ENCODE data around the gene ZNF385B.

ZNF385B gene

GRCh38 chr2:179533875-179534274 lies 327.5 kb downstream of the ZNF385B start:
- DNase-seq: no peak
- no peaks in the 10 kb centered on the region for H3K79me2 ChIP-seq (ENCODE audit: control insufficient read depth, insufficient read depth, low read length)

GRCh38 chr2:179532863-179533278 lies 328.5 kb downstream of the ZNF385B start:
- Histone ChIP-seq H2BK15ac (replicated peaks; ENCODE audit: low read depth) (no peak overlapping the region), H3K79me1 (ENCODE audit: low read length) (no peaks in the 10 kb centered on the region), H3K56ac (ENCODE audit: low read length) (no peak overlapping the region), H3K23ac (ENCODE audit: low read length) (no peak overlapping the region), H2AK5ac (ENCODE audit: low read length) (no peak overlapping the region), H3K79me2 (ENCODE audit: control insufficient read depth, insufficient read depth, low read length) (no peaks in the 10 kb centered on the region), H3K4me3 (ENCODE audit: low read length) (no peak overlapping the region), H3K18ac (ENCODE audit: low read length) (no peak overlapping the region), H4K8ac (ENCODE audit: low read depth, low read length) (no peak overlapping the region), H3K9ac (ENCODE audit: low read length) (no peak overlapping the region), H2BK5ac (ENCODE audit: low read length) (no peak overlapping the region), H3K4me1 (ENCODE audit: control insufficient read depth, low read depth, low read length) (no peaks in the 10 kb centered on the region), H3K4ac (ENCODE audit: low read depth, low read length) (no peak overlapping the region), H3K36me3 (ENCODE audit: control insufficient read depth, insufficient read depth, low read length) (no peaks in the 10 kb centered on the region), H3K27me3 (ENCODE audit: insufficient read depth, low read length, poor library complexity) (no peaks in the 10 kb centered on the region), H2BK120ac (ENCODE audit: low read depth, low read length) (no peak overlapping the region), H3K4me2 (ENCODE audit: low read length) (no peak overlapping the region), H3K27ac (ENCODE audit: low read depth, low read length) (no peak overlapping the region), H4K5ac (ENCODE audit: low read length) (no peak overlapping the region)
- no peak for DNase-seq
- no CpG with 5 or more reads among the region's 2 CpGs for WGBS (ENCODE audit: extremely low coverage, insufficient coverage, low lambda C conversion rate)

More at GRCh38 chr2:179533875-179534274, 327.5 kb downstream of the ZNF385B start:
- no CpG with 5 or more reads among the region's 1 CpG for WGBS (ENCODE audit: extremely low coverage, insufficient coverage, low lambda C conversion rate)
- H3K4me1 ChIP-seq (ENCODE audit: control insufficient read depth, low read depth, low read length): no peaks in the 10 kb centered on the region
- H3K4me2 ChIP-seq (ENCODE audit: low read length): no peak overlapping the region
- no peak overlapping the region for H3K27ac ChIP-seq (ENCODE audit: low read depth, low read length)
- no peaks in the 10 kb centered on the region for H3K27me3 ChIP-seq (ENCODE audit: insufficient read depth, low read length, poor library complexity)
- H3K79me1 ChIP-seq (ENCODE audit: low read length): no peaks in the 10 kb centered on the region
- H2BK5ac ChIP-seq (ENCODE audit: low read length): no peak overlapping the region
- no peak overlapping the region for H3K23ac ChIP-seq (ENCODE audit: low read length)
- no peak overlapping the region for H3K4ac ChIP-seq (ENCODE audit: low read depth, low read length)
- no peak overlapping the region for H4K5ac ChIP-seq (ENCODE audit: low read length)
- H3K9ac ChIP-seq (ENCODE audit: low read length): no peak overlapping the region
- H2AK5ac ChIP-seq (ENCODE audit: low read length): no peak overlapping the region
- H3K36me3 ChIP-seq (ENCODE audit: control insufficient read depth, insufficient read depth, low read length): no peaks in the 10 kb centered on the region
- no peak overlapping the region for H3K4me3 ChIP-seq (ENCODE audit: low read length)
- H3K56ac ChIP-seq (ENCODE audit: low read length): no peak overlapping the region
- no peak overlapping the region for H3K18ac ChIP-seq (ENCODE audit: low read length)
- H2BK15ac ChIP-seq (replicated peaks; ENCODE audit: low read depth): no peak overlapping the region
- no peak overlapping the region for H2BK120ac ChIP-seq (ENCODE audit: low read depth, low read length)
- H4K8ac ChIP-seq (ENCODE audit: low read depth, low read length): no peak overlapping the region

DNA sequence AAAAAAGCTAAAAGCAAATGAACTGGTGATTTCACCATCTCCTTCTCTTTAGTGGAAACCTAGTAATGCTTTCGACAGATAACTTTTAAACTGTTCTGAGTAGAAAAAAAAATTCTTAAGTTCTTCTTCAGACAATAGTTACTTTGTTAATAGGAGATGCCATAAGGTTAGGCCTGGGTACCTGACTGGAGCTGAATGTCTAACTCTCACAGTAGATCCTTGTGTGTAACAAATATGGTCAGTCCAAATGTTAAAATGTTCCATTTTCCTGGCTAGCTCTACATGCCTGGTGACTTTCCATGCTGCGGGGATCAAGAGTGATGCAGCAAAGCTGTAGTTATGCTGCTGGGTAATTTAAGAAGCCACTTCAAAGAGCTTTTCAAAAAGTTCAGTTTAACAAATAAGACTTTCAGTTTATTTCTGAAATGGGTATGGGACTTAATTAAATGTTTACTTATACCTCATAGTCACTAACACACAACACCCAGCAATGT lies 332.8 kb downstream of the ZNF385B start:
- Histone ChIP-seq H3K23ac (ENCODE audit: low read length) (no peak overlapping the region), H3K27me3 (ENCODE audit: insufficient read depth, low read length, poor library complexity) (no peaks in the 10 kb centered on the region), H4K8ac (ENCODE audit: low read depth, low read length) (no peak overlapping the region), H3K4me1 (ENCODE audit: control insufficient read depth, low read depth, low read length) (no peaks in the 10 kb centered on the region), H3K27ac (ENCODE audit: low read depth, low read length) (no peak overlapping the region), H3K9ac (ENCODE audit: low read length) (no peak overlapping the region), H3K4ac (ENCODE audit: low read depth, low read length) (no peak overlapping the region), H3K18ac (ENCODE audit: low read length) (no peak overlapping the region), H2BK15ac (replicated peaks; ENCODE audit: low read depth) (no peak overlapping the region), H2BK5ac (ENCODE audit: low read length) (no peak overlapping the region), H3K4me2 (ENCODE audit: low read length) (no peak overlapping the region), H2AK5ac (ENCODE audit: low read length) (no peak overlapping the region), H3K4me3 (ENCODE audit: low read length) (no peak overlapping the region), H4K5ac (ENCODE audit: low read length) (no peak overlapping the region), H2BK120ac (ENCODE audit: low read depth, low read length) (no peak overlapping the region), H3K79me2 (ENCODE audit: control insufficient read depth, insufficient read depth, low read length) (no peaks in the 10 kb centered on the region), H3K36me3 (ENCODE audit: control insufficient read depth, insufficient read depth, low read length) (no peaks in the 10 kb centered on the region), H3K79me1 (ENCODE audit: low read length) (no peaks in the 10 kb centered on the region), H3K56ac (ENCODE audit: low read length) (no peak overlapping the region)
- DNase-seq: no peak
- WGBS (ENCODE audit: extremely low coverage, insufficient coverage, low lambda C conversion rate): no CpG with 5 or more reads among the region's 2 CpGs

GRCh38 chr2:179525340-179525739 lies 336.1 kb downstream of the ZNF385B start:
- H2BK15ac ChIP-seq (replicated peaks; ENCODE audit: low read depth): no peak overlapping the region
- no peaks in the 10 kb centered on the region for H3K79me1 ChIP-seq (ENCODE audit: low read length)
- no CpG with 5 or more reads among the region's 3 CpGs for WGBS (ENCODE audit: extremely low coverage, insufficient coverage, low lambda C conversion rate)
- H2AK5ac ChIP-seq (ENCODE audit: low read length): no peak overlapping the region
- no peak overlapping the region for H3K9ac ChIP-seq (ENCODE audit: low read length)
- H4K5ac ChIP-seq (ENCODE audit: low read length): no peak overlapping the region
- no peak overlapping the region for H3K4ac ChIP-seq (ENCODE audit: low read depth, low read length)
- no peak overlapping the region for H2BK120ac ChIP-seq (ENCODE audit: low read depth, low read length)
- H3K4me2 ChIP-seq (ENCODE audit: low read length): no peak overlapping the region
- no peak overlapping the region for H3K4me3 ChIP-seq (ENCODE audit: low read length)
- no peaks in the 10 kb centered on the region for H3K36me3 ChIP-seq (ENCODE audit: control insufficient read depth, insufficient read depth, low read length)
- no peak for DNase-seq
- H4K8ac ChIP-seq (ENCODE audit: low read depth, low read length): no peak overlapping the region
- H3K4me1 ChIP-seq (ENCODE audit: control insufficient read depth, low read depth, low read length): no peaks in the 10 kb centered on the region
- H3K79me2 ChIP-seq (ENCODE audit: control insufficient read depth, insufficient read depth, low read length): no peaks in the 10 kb centered on the region
- no peak overlapping the region for H3K18ac ChIP-seq (ENCODE audit: low read length)
- no peak overlapping the region for H3K27ac ChIP-seq (ENCODE audit: low read depth, low read length)
- no peak overlapping the region for H3K23ac ChIP-seq (ENCODE audit: low read length)
- H2BK5ac ChIP-seq (ENCODE audit: low read length): no peak overlapping the region
- no peak overlapping the region for H3K56ac ChIP-seq (ENCODE audit: low read length)
- no peaks in the 10 kb centered on the region for H3K27me3 ChIP-seq (ENCODE audit: insufficient read depth, low read length, poor library complexity)

DNA sequence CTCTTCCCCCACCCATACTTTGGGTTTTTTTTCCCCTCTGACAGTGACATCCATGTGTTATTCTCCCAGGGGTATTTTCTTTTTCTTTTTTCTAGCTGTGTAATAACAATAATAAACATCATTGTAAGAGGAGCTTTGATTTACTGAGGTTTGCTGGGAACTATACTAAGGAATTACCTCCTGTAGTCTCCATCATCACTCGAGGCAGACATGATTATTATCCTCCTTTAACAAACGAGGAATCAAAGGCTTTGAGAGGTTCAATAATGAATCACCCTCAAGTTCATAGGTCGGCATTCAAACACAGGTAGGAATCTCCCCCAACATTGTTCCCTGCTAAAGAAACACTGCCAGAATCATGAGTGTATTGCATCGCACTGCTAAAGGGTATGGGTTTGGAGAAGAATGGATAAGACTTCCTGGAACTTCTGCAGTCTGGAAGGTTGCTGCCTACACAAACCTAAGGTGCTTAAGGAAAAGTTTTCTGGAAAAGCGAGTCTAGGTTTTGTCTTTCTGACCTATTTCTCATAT lies 336.5 kb downstream of the ZNF385B start:
- Histone ChIP-seq H4K8ac (ENCODE audit: low read depth, low read length) (no peak overlapping the region), H3K23ac (ENCODE audit: low read length) (no peak overlapping the region), H3K27ac (ENCODE audit: low read depth, low read length) (no peak overlapping the region), H3K27me3 (ENCODE audit: insufficient read depth, low read length, poor library complexity) (no peaks in the 10 kb centered on the region), H3K4me2 (ENCODE audit: low read length) (no peak overlapping the region), H3K4me1 (ENCODE audit: control insufficient read depth, low read depth, low read length) (no peaks in the 10 kb centered on the region), H3K79me2 (ENCODE audit: control insufficient read depth, insufficient read depth, low read length) (no peaks in the 10 kb centered on the region), H3K4me3 (ENCODE audit: low read length) (no peak overlapping the region), H3K4ac (ENCODE audit: low read depth, low read length) (no peak overlapping the region), H2BK120ac (ENCODE audit: low read depth, low read length) (no peak overlapping the region), H3K56ac (ENCODE audit: low read length) (no peak overlapping the region), H2BK5ac (ENCODE audit: low read length) (no peak overlapping the region), H2AK5ac (ENCODE audit: low read length) (no peak overlapping the region), H3K79me1 (ENCODE audit: low read length) (no peaks in the 10 kb centered on the region), H3K18ac (ENCODE audit: low read length) (no peak overlapping the region), H3K9ac (ENCODE audit: low read length) (no peak overlapping the region), H3K36me3 (ENCODE audit: control insufficient read depth, insufficient read depth, low read length) (no peaks in the 10 kb centered on the region), H4K5ac (ENCODE audit: low read length) (no peak overlapping the region), H2BK15ac (replicated peaks; ENCODE audit: low read depth) (no peak overlapping the region)
- no CpG with 5 or more reads among the region's 5 CpGs for WGBS (ENCODE audit: extremely low coverage, insufficient coverage, low lambda C conversion rate)
- DNase-seq: peak; percentile 6

DNA sequence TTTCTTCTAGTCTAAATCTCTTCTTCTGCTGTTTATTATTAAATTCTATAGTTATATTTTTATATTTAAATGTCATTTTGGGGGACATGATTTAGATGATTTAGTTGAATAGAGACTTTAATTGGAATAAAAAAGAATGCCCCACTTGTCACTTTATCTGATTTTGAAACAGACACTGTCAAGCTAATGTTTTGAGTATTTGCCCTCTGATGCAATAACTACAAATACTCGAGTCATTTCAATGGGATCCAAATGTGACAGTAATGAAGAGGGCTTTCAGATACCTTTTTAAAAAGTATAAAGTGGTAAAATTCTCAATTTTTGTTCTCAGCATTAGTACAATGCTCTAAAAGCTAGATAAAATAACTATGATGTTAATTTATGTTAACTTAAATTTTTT lies 339.5 kb downstream of the ZNF385B start:
- Histone ChIP-seq H3K18ac (ENCODE audit: low read length) (no peak overlapping the region), H3K27me3 (ENCODE audit: insufficient read depth, low read length, poor library complexity) (no peaks in the 10 kb centered on the region), H3K36me3 (ENCODE audit: control insufficient read depth, insufficient read depth, low read length) (no peaks in the 10 kb centered on the region), H4K8ac (ENCODE audit: low read depth, low read length) (no peak overlapping the region), H3K56ac (ENCODE audit: low read length) (no peak overlapping the region), H3K27ac (ENCODE audit: low read depth, low read length) (no peak overlapping the region), H3K23ac (ENCODE audit: low read length) (no peak overlapping the region), H3K4ac (ENCODE audit: low read depth, low read length) (no peak overlapping the region), H3K79me1 (ENCODE audit: low read length) (no peaks in the 10 kb centered on the region), H4K5ac (ENCODE audit: low read length) (no peak overlapping the region), H3K9ac (ENCODE audit: low read length) (no peak overlapping the region), H3K4me3 (ENCODE audit: low read length) (no peak overlapping the region), H3K4me2 (ENCODE audit: low read length) (no peak overlapping the region), H3K79me2 (ENCODE audit: control insufficient read depth, insufficient read depth, low read length) (no peaks in the 10 kb centered on the region), H3K4me1 (ENCODE audit: control insufficient read depth, low read depth, low read length) (no peaks in the 10 kb centered on the region), H2BK15ac (replicated peaks; ENCODE audit: low read depth) (no peak overlapping the region), H2BK5ac (ENCODE audit: low read length) (no peak overlapping the region), H2BK120ac (ENCODE audit: low read depth, low read length) (no peak overlapping the region), H2AK5ac (ENCODE audit: low read length) (no peak overlapping the region)
- peak; percentile 4 for DNase-seq
- no CpG with 5 or more reads among the region's 1 CpG for WGBS (ENCODE audit: extremely low coverage, insufficient coverage, low lambda C conversion rate)

All from mesendoderm (in vitro differentiated cells).